GM12892 (cell line): Measurements from ENCODE around the gene GLOD4.

ENCODE experiments used
- POLR2A ChIP-seq: IDR thresholded peaks from 2 replicates; pipeline ENCODE4 v1.6.1; 2011; ENCODE audit warnings: low read depth, low read length, control low read depth
- POLR2AphosphoS5 ChIP-seq: IDR thresholded peaks from 2 replicates; pipeline ENCODE4 v1.6.1; 2011; ENCODE audit warnings: low read depth, low read length, control low read depth

DNA sequence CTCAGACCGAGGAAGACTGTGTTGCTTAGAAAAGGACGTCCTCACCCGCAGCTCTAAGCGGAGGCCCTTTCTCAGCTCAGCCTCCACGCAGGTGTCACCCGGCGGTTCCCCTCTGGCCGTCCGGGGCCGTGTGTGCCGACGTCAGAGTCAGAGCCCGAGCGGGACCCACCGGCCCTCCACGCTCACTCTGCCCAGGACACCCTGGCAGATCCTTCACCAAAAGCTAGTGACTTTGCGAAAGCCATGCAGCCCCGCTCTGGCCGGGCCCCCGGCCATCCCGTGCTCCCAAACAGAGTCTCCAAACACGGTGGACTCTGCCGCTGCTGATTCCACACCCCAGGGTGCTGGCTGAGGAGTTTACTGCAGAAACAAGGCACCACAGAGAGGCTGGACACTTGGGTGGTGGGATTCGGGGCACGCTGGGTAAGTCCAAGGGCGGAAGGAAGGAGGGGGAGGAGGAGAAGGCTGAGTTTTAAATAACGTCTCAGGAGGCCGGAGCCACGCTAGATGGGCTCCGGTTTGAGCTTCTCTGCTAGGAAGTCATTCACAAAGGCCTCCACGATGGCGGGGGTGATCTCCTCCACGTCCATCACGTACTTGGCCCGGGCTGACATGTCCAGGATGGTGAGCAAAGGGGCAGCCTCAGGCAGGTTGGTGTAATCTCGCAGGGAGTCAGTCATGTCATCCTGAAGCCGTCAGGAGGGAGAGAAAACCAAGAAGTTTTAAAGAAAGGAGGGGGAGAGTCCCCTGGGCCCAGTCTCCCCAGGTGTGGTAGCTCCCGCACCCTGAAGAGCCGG is 18.6 kb upstream of the GLOD4 start:
- TF ChIP-seq POLR2AphosphoS5 (no peak), POLR2A (no peak)
